ENCODE measurements around the gene NACAD.

The NACAD gene

GRCh38 chr7:45070254-45070642 lies 18.5 kb downstream of the NACAD start:
- H3F3A ChIP-seq (ENCODE audit: control insufficient read depth, insufficient read depth), result 0 out of 2 replicates have a peak, but pooled peaks cover 6% of the 10 kb centered on the region
- peaks cover 22% of the 10 kb centered on the region for H3K79me2 ChIP-seq (ENCODE audit: control insufficient read depth, low read length)
- H3K27me3 ChIP-seq (ENCODE audit: control insufficient read depth, low read length), result no peaks in the 10 kb centered on the region
- no peaks in the 10 kb centered on the region for H3K9me3 ChIP-seq (ENCODE audit: control insufficient read depth, insufficient read depth, low read length)
- TF ChIP-seq CTCF (IDR thresholded peaks at IDR 0.05; ENCODE audit: low read depth, low read length, poor library complexity, severe bottlenecking) (no peak), EZH2phosphoT487 (IDR thresholded peaks at IDR 0.05; ENCODE audit: borderline replicate concordance, low read length) (no peak)
- peaks cover 10% of the 10 kb centered on the region; the same call in 1 of the 2 replicates for H4K20me1 ChIP-seq (ENCODE audit: control insufficient read depth, insufficient read depth, low read depth, low read length)
- H3K4me1 ChIP-seq (ENCODE audit: control insufficient read depth, low read length), result no peaks in the 10 kb centered on the region
- H3K9me2 ChIP-seq (replicated peaks; ENCODE audit: control insufficient read depth, low read length), result no peaks in the 10 kb centered on the region
- H3K4me2 ChIP-seq (ENCODE audit: low read length), result no peak overlapping the region
- H3K27ac ChIP-seq (ENCODE audit: low read depth, low read length), result no peak overlapping the region
- no peak overlapping the region for H3K4me3 ChIP-seq (ENCODE audit: low read length)
- peaks cover 91% of the 10 kb centered on the region for H3K36me3 ChIP-seq (ENCODE audit: control insufficient read depth, low read length)

GRCh38 chr7:45069444-45070253 lies 19.1 kb downstream of the NACAD start:
- Histone ChIP-seq H3K79me2 (ENCODE audit: control insufficient read depth, low read length) (peaks cover 28% of the 10 kb centered on the region), H3K9me2 (replicated peaks; ENCODE audit: control insufficient read depth, low read length) (no peaks in the 10 kb centered on the region), H3K27me3 (ENCODE audit: control insufficient read depth, low read length) (no peaks in the 10 kb centered on the region), H4K20me1 (ENCODE audit: control insufficient read depth, insufficient read depth, low read depth, low read length) (peaks cover 10% of the 10 kb centered on the region; the same call in 1 of the 2 replicates), H3K4me1 (ENCODE audit: control insufficient read depth, low read length) (no peaks in the 10 kb centered on the region), H3K9me3 (ENCODE audit: control insufficient read depth, insufficient read depth, low read length) (no peaks in the 10 kb centered on the region), H3K4me3 (ENCODE audit: low read length) (no peak overlapping the region), H3F3A (ENCODE audit: control insufficient read depth, insufficient read depth) (0 out of 2 replicates have a peak, but pooled peaks cover 6% of the 10 kb centered on the region), H3K36me3 (ENCODE audit: control insufficient read depth, low read length) (peaks cover 91% of the 10 kb centered on the region), H3K4me2 (ENCODE audit: low read length) (no peak overlapping the region), H3K27ac (ENCODE audit: low read depth, low read length) (no peak overlapping the region)
- TF ChIP-seq CTCF (IDR thresholded peaks at IDR 0.05; ENCODE audit: low read depth, low read length, poor library complexity, severe bottlenecking) (peak; percentile 27), EZH2phosphoT487 (IDR thresholded peaks at IDR 0.05; ENCODE audit: borderline replicate concordance, low read length) (no peak)

- Histone ChIP-seq H3K36me3 (ENCODE audit: control insufficient read depth, low read length) (peaks cover 91% of the 10 kb centered on the region), H3K27me3 (ENCODE audit: control insufficient read depth, low read length) (no peaks in the 10 kb centered on the region), H3K4me3 (ENCODE audit: low read length) (no peak overlapping the region), H3K79me2 (ENCODE audit: control insufficient read depth, low read length) (peaks cover 40% of the 10 kb centered on the region), H4K20me1 (ENCODE audit: control insufficient read depth, insufficient read depth, low read depth, low read length) (peaks cover 10% of the 10 kb centered on the region; the same call in 1 of the 2 replicates), H3K9me3 (ENCODE audit: control insufficient read depth, insufficient read depth, low read length) (no peaks in the 10 kb centered on the region), H3F3A (ENCODE audit: control insufficient read depth, insufficient read depth) (0 out of 2 replicates have a peak, but pooled peaks cover 2% of the 10 kb centered on the region), H3K9me2 (replicated peaks; ENCODE audit: control insufficient read depth, low read length) (no peaks in the 10 kb centered on the region), H3K4me2 (ENCODE audit: low read length) (no peak overlapping the region), H3K27ac (ENCODE audit: low read depth, low read length) (no peak overlapping the region), H3K4me1 (ENCODE audit: control insufficient read depth, low read length) (no peaks in the 10 kb centered on the region)
- TF ChIP-seq CTCF (IDR thresholded peaks at IDR 0.05; ENCODE audit: low read depth, low read length, poor library complexity, severe bottlenecking) (no peak), EZH2phosphoT487 (IDR thresholded peaks at IDR 0.05; ENCODE audit: borderline replicate concordance, low read length) (no peak)
Measured at GRCh38 chr7:45068236-45069023, 20.3 kb downstream of the NACAD start.

All from DOHH2 (cell line).